GM12878 (cell line): ENCODE results near the gene TGFBR1. TPM values are rescaled to one million over a fixed set of nuclear protein-coding genes. Genes with fewer than 3 reads are reported as not detected.

Experiments
- ATAC-seq: fragments of 200-7000 bp; cut with Tn5 transposase; 3 replicates; pipeline ENCODE4 v1.9.1; 2020; ENCODE audit warnings: mild to moderate bottlenecking, moderate library complexity
- BruUV-seq: library from RNA; stranded (reverse); fragments of 400-500 nt; replicated peaks from 2 replicates; lab custom pipeline; 2021; lab: Mats Ljungman, UMichigan
- CTCF ChIA-PET: fragments of 300-600 bp; sonication (Branson Sonifier 250); formaldehyde crosslinking; extraction: SDS; loops from one replicate; lab custom pipeline; 2021; ENCODE audit warnings: inconsistent platforms; lab: Yijun Ruan, JAX
- POLR2A ChIA-PET: fragments of 350-600 bp; formaldehyde crosslinking; extraction: SDS; loops from one replicate; lab custom pipeline; 2021; ENCODE audit warnings: inconsistent platforms; lab: Charles Lee
- RAD21 ChIA-PET: fragments of 300-600 bp; sonication (Branson Sonifier 250); formaldehyde crosslinking; loops from one replicate; lab custom pipeline; 2023; ENCODE audit warnings: antibody characterized with exemption; ENCODE audit not compliant: unreplicated experiment; lab: Charles Lee
- SMC1A ChIA-PET: fragments of 300-600 bp; sonication (Branson Sonifier 250); formaldehyde crosslinking; loops from one replicate; lab custom pipeline; 2023; ENCODE audit not compliant: unreplicated experiment, uncharacterized antibody; lab: Charles Lee
- DNase-seq: peaks from one replicate; pipeline ENCODE4 v3.0.0-alpha.2; 2011; ENCODE audit warnings: low read depth, low spot score
- FAIRE-seq: peaks from 3 replicates; lab custom pipeline; 2011; peaks lifted over from hg19 to GRCh38; lab: Jason Lieb, UNC
- H2AFZ ChIP-seq: 2 replicates; pipeline ENCODE4 v1.6.0; 2011; ENCODE audit warnings: low read depth, low read length, control low read depth; ENCODE audit not compliant: control insufficient read depth
- H3K27ac ChIP-seq: 2 replicates; pipeline ENCODE4 v1.5.1; 2011; ENCODE audit warnings: control low read depth; ENCODE audit not compliant: control insufficient read depth, insufficient read depth
- H3K27me3 ChIP-seq, 2 experiments: replicated peaks in 1 of 2; 2 replicates each; pipeline versions ENCODE4 v1.6.0 to v1.6.1; 2011; ENCODE audit warnings: low read length in 1 of 2; ENCODE audit not compliant: control insufficient read depth in 2 of 2, insufficient read depth in 2 of 2
- H3K36me3 ChIP-seq, 2 experiments: 2 replicates each; pipeline ENCODE4 v1.5.1; 2011; ENCODE audit warnings: low read length in 1 of 2; ENCODE audit not compliant: control insufficient read depth in 2 of 2, insufficient read depth in 2 of 2
- H3K4me1 ChIP-seq: 2 replicates; pipeline ENCODE4 v1.6.1; 2011; ENCODE audit warnings: mild to moderate bottlenecking, low read length, moderate library complexity, mixed read lengths; ENCODE audit not compliant: control insufficient read depth, insufficient read depth
- H3K4me2 ChIP-seq: 2 replicates; pipeline ENCODE4 v1.6.0; 2011; ENCODE audit warnings: control low read depth; ENCODE audit not compliant: control insufficient read depth, insufficient read depth
- H3K4me3 ChIP-seq: fragments of 200-600 bp; sonication (generic); 2 replicates; pipeline ENCODE4 v1.5.1; 2016
- H3K79me2 ChIP-seq: 2 replicates; pipeline ENCODE4 v1.6.0; 2011; ENCODE audit warnings: low read length; ENCODE audit not compliant: control insufficient read depth, insufficient read depth
- H3K9ac ChIP-seq: 2 replicates; pipeline ENCODE4 v1.8.0; 2011; ENCODE audit warnings: low read length, control low read depth, mixed read lengths; ENCODE audit not compliant: control insufficient read depth, insufficient read depth
- H3K9me3 ChIP-seq: replicated peaks from 3 replicates; pipeline ENCODE4 v1.5.1; 2011; ENCODE audit warnings: mild to moderate bottlenecking, low read length; ENCODE audit not compliant: control insufficient read depth, insufficient read depth
- H4K20me1 ChIP-seq: 2 replicates; pipeline ENCODE4 v1.6.0; 2011; ENCODE audit not compliant: control insufficient read depth, insufficient read depth
- BACH1 ChIP-seq: fragments of 450-650 bp; IDR thresholded peaks from 2 replicates; pipeline ENCODE4 v1.6.1; 2017; ENCODE audit warnings: mild to moderate bottlenecking, borderline replicate concordance
- BHLHE40 ChIP-seq, 2 experiments: fragments of 450-650 bp in 1 of 2; IDR thresholded peaks; 2 replicates each; pipeline ENCODE4 v1.6.1; 2011 to 2017; ENCODE audit warnings: low read depth in 2 of 2, borderline replicate concordance in 1 of 2, improper control_type of control experiment in 1 of 2, low read length in 1 of 2, mild to moderate bottlenecking in 1 of 2
- CHD2 ChIP-seq: IDR thresholded peaks from 2 replicates; pipeline ENCODE4 v1.6.1; 2011; ENCODE audit warnings: low read depth, low read length, improper control_type of control experiment, borderline replicate concordance
- CTCF ChIP-seq, 3 experiments: IDR thresholded peaks in 2 of 3; conservative IDR thresholded peaks in 1 of 3; 2 replicates each; pipeline ENCODE4 v1.5.1; 2011; ENCODE audit warnings: low read depth in 3 of 3, low read length in 3 of 3, mild to moderate bottlenecking in 3 of 3, control low read depth in 2 of 3, moderate library complexity in 2 of 3, inconsistent platforms in 1 of 3, mixed read lengths in 1 of 3; ENCODE audit not compliant: control insufficient read depth in 2 of 3, insufficient read depth in 1 of 3; ENCODE audit errors: extremely low read depth in 1 of 3
- DPF2 ChIP-seq: fragments of 450-650 bp; IDR thresholded peaks from 2 replicates; pipeline ENCODE4 v1.6.1; 2017; ENCODE audit warnings: mild to moderate bottlenecking
- EZH2 ChIP-seq: IDR thresholded peaks from 2 replicates; pipeline ENCODE4 v1.6.1; 2012; ENCODE audit warnings: low read depth, mild to moderate bottlenecking, control low read depth, inconsistent platforms, low read length, borderline replicate concordance; ENCODE audit not compliant: control insufficient read depth
- FOS ChIP-seq: IDR thresholded peaks from 3 replicates; pipeline ENCODE4 v1.6.1; 2011; ENCODE audit warnings: borderline replicate concordance; ENCODE audit not compliant: insufficient read length; ENCODE audit errors: extremely low read depth
- GABPA ChIP-seq: IDR thresholded peaks from 2 replicates; pipeline ENCODE4 v1.6.1; 2014; ENCODE audit warnings: antibody characterized with exemption, low read depth, mild to moderate bottlenecking, inconsistent platforms
- HDAC2 ChIP-seq: fragments of 200-600 bp; sonication (generic); IDR thresholded peaks from 2 replicates; pipeline ENCODE4 v1.6.1; 2017
- IRF4 ChIP-seq: IDR thresholded peaks from 2 replicates; pipeline ENCODE4 v1.6.1; 2011; ENCODE audit warnings: low read depth, low read length
- KAT2A ChIP-seq: conservative IDR thresholded peaks from 2 replicates; pipeline ENCODE4 v1.6.1; 2011; ENCODE audit warnings: low read depth, low read length; ENCODE audit not compliant: control insufficient read depth
- NR2C1 ChIP-seq: fragments of 450-650 bp; IDR thresholded peaks from 2 replicates; pipeline ENCODE4 v1.6.1; 2017; ENCODE audit warnings: antibody characterized with exemption, mild to moderate bottlenecking, moderate library complexity
- PML ChIP-seq: IDR thresholded peaks from 2 replicates; pipeline ENCODE4 v1.6.1; 2012; ENCODE audit warnings: low read length, inconsistent platforms
- RCOR1 ChIP-seq: conservative IDR thresholded peaks from 2 replicates; pipeline ENCODE4 v1.6.1; 2012; ENCODE audit warnings: low read depth, low read length, improper control_type of control experiment
- RELA ChIP-seq: fragments of 450-650 bp; IDR thresholded peaks from 2 replicates; pipeline ENCODE4 v1.8.0; 2014; ENCODE audit warnings: borderline replicate concordance; ENCODE audit not compliant: partially characterized antibody
- SMC3 ChIP-seq: IDR thresholded peaks from 2 replicates; pipeline ENCODE4 v1.6.1; 2011; ENCODE audit warnings: low read length, improper control_type of control experiment, borderline replicate concordance
- SP1 ChIP-seq: IDR thresholded peaks from one replicate; pipeline ENCODE4 v1.6.1; 2011; ENCODE audit warnings: low read depth, low read length
- SUZ12 ChIP-seq: fragments of 200-600 bp; sonication (generic); IDR thresholded peaks from one replicate; pipeline ENCODE4 v1.6.1; 2018; ENCODE audit warnings: antibody characterized with exemption, mild to moderate bottlenecking; ENCODE audit not compliant: unreplicated experiment
- TAF1 ChIP-seq: IDR thresholded peaks from 2 replicates; pipeline ENCODE4 v1.6.1; 2011; ENCODE audit warnings: mild to moderate bottlenecking, low read depth, low read length, borderline replicate concordance
- TCF3 ChIP-seq: IDR thresholded peaks from 2 replicates; pipeline ENCODE4 v1.6.1; 2012; ENCODE audit warnings: low read depth, mild to moderate bottlenecking, low read length, borderline replicate concordance; ENCODE audit not compliant: insufficient read depth
- WRNIP1 ChIP-seq: IDR thresholded peaks from 2 replicates; pipeline ENCODE4 v1.6.1; 2011; ENCODE audit warnings: low read depth, low read length, improper control_type of control experiment, borderline replicate concordance
- ZNF207 ChIP-seq: fragments of 450-650 bp; IDR thresholded peaks from 2 replicates; pipeline ENCODE4 v1.6.1; 2014; ENCODE audit warnings: antibody characterized with exemption, mild to moderate bottlenecking, borderline replicate concordance
- ZNF217 ChIP-seq: fragments of 450-650 bp; IDR thresholded peaks from 2 replicates; pipeline ENCODE4 v1.6.1; 2017; ENCODE audit warnings: antibody characterized with exemption, mild to moderate bottlenecking
- WGBS: methylation state at CpG from one replicate; pipeline ENCODE4 v1.1.6; 2016; ENCODE audit warnings: low lambda C conversion rate; ENCODE audit not compliant: insufficient replicate concordance, insufficient coverage; ENCODE audit errors: missing lambda C conversion rate; 5-methylcytosine and 5-hydroxymethylcytosine counted together
- in situ Hi-C: fragments of 300-500 bp; cut with MboI; formaldehyde crosslinking; loops from 9 replicates; pipeline ENCODE4 v1.14.3; 2018; ENCODE audit warnings: mixed read lengths
- intact Hi-C: fragments of 100-400 bp; cut with micrococcal nuclease; formaldehyde crosslinking; loops from one replicate; pipeline ENCODE4 v1.14.2; 2022; ENCODE audit not compliant: unreplicated experiment
- polyA plus RNA-seq, 11 experiments: library from polyadenylated mRNA; depleted of rRNA in 4 of 11; unstranded in 6 of 11; stranded (reverse) in 5 of 11; fragments of >200 nt; fragmentation: Nextera tagmentation in 4 of 11; fragmentation: Illumina TruSeq in 1 of 11; extraction: Ambion mirVana in 4 of 11; extraction: Trizol in 1 of 11; gene quantifications; 1 replicate in 1 of 11; 2 replicates in 10 of 11; pipeline versions ENCODE4 v1.2.1 to v1.2.3, GENCODE V29; 2011 to 2016; ENCODE audit warnings: inconsistent platforms in 2 of 11, missing spikeins in 2 of 11, low read depth in 1 of 11
- total RNA-seq, 4 experiments: library from RNA; depleted of rRNA in 3 of 4; stranded (reverse); fragments of >200 nt in 3 of 4; fragmentation: Illumina TruSeq in 1 of 4; extraction: Trizol in 1 of 4; gene quantifications; 2 replicates each; pipeline versions ENCODE4 v1.2.1 to v1.2.3, GENCODE V29; 2013 to 2021

TGFBR1 gene
- total and polyA plus RNA-seq, 10 of the 15 experiments (the other 5 are each of a cell fraction or from before 2014, with no cell fraction given): 2.9 to 27.2 (median 16.6) TPM

DNA sequence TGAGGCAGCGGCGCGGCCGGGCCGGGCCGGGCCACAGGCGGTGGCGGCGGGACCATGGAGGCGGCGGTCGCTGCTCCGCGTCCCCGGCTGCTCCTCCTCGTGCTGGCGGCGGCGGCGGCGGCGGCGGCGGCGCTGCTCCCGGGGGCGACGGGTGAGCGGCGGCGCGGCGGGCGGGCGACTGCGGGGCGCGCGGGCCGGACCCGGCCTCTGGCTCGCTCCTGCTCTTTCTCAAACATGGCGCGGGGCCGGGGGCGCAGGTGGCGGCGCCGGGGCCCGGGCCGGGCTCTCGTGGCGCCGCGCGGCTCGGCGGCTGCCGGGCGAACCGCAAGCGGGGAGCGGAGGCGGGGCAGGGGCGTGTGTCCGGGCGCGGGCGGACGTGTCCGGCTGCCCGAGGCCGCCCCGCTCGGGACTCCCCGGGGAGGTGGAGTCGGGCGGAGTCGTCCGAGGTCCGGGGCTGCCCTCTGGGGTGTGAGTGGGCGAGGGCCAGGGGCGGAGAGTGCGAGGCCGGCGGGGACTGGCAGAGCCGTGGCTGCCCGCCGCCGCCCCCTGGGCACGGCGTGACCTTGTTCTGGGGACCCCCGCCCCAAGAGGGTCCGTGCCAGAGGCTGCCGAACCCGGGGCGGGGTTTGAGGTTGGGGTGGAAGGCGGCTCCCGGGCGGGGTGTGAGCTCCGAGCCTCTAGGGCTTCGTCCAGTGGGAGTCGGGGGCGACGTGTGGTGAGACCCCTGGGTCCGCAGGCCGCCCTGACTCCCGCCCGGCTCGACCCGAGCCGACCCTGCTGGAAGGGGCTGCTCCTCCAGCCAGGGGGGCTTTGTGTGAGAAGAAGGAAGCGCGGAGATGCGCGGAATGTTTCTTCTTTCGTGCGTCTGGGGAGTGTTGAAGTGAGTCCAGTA lies 485 bp downstream of the TGFBR1 start:
- FAIRE-seq (no peak), DNase-seq (no peak), ATAC-seq (peak; percentile 78)
- RAD21 ChIA-PET: interaction anchor here (0.6 to 7.2 kb wide), 12 partner anchors 9 to 130 kb away, joined by 3 to 83 read pairs (median 4); no protein-coding TSS in a partner anchor
- H3K36me3 ChIP-seq: no peaks in the 10 kb centered on the region
- peak overlapping the region; percentile 69 for H2AFZ ChIP-seq
- SMC1A ChIA-PET: interaction anchor here (0.8 to 7.8 kb wide), 11 partner anchors 12 to 48 kb away, joined by 3 to 113 read pairs (median 6); no protein-coding TSS in a partner anchor
- peak overlapping the region; percentile 97 for H3K4me2 ChIP-seq
- H3K4me1 ChIP-seq: peaks cover 8% of the 10 kb centered on the region; the same call in 1 of the 2 replicates
- H3K27ac ChIP-seq: peak overlapping the region; percentile 67
- H3K9me3 ChIP-seq: no peaks in the 10 kb centered on the region
- in situ Hi-C loops (no loop called here), intact Hi-C loops (loop anchor here (2.0 to 5.0 kb wide), 2 partner anchors 25 to 48 kb away; no protein-coding TSS in a partner anchor)
- POLR2A ChIA-PET: interaction anchor here (0.6 to 2.4 kb wide), 10 partner anchors 9 to 46 kb away, joined by 3 to 20 read pairs (median 4); no protein-coding TSS in a partner anchor
- peaks cover 23% of the 10 kb centered on the region for H3K79me2 ChIP-seq
- H3K4me3 ChIP-seq: peak overlapping the region; percentile 87
- H3K9ac ChIP-seq: peak overlapping the region; percentile 76
- BruUV-seq: no TSS peak
- WGBS: under 1% methylated on average over 54 of the region's 118 CpGs
- no peaks in the 10 kb centered on the region for H3K27me3 ChIP-seq
- CTCF ChIA-PET: interaction anchor here (0.9 to 3.4 kb wide), 8 partner anchors 9 to 115 kb away, joined by 3 to 20 read pairs (median 6); no protein-coding TSS in a partner anchor
- no peaks in the 10 kb centered on the region for H4K20me1 ChIP-seq
- peak; percentile 31 to 78; a peak in 2 of 4 replicates for TF ChIP-seq BHLHE40 (IDR thresholded peaks at IDR 0.05; ENCODE audit: borderline replicate concordance in 1 of 2, low read depth in 2 of 2, low read length in 1 of 2)
- TF ChIP-seq SP1: no peak
- peak; percentile 76 for TF ChIP-seq DPF2
- 0 out of 2 replicates have a peak, but pooled peaks have one; percentile 43 for TF ChIP-seq RCOR1
- TF ChIP-seq SMC3: no peak
- TF ChIP-seq BACH1: peak; percentile 49
- TF ChIP-seq GABPA: no peak
- no peak for TF ChIP-seq PML
- TF ChIP-seq EZH2: no peak
- TF ChIP-seq CTCF (IDR thresholded peaks at IDR 0.05 in 2 of 3, conservative IDR thresholded peaks at IDR 0.05 in 1 of 3; ENCODE audit: control insufficient read depth in 2 of 3, extremely low read depth in 1 of 3, insufficient read depth in 1 of 3, low read depth in 3 of 3, low read length in 3 of 3): no peak
- TF ChIP-seq FOS: no peak
- no peak for TF ChIP-seq NR2C1
- TF ChIP-seq ZNF207: no peak; the same call in 1 of the 2 replicates
- no peak for TF ChIP-seq ZNF217
- TF ChIP-seq CHD2: 0 out of 2 replicates have a peak, but pooled peaks have one; percentile 22
- TF ChIP-seq TAF1: no peak
- no peak for TF ChIP-seq KAT2A
- TF ChIP-seq WRNIP1: no peak
- TF ChIP-seq HDAC2: no peak
- TF ChIP-seq RELA: peak; percentile 18
- 0 out of 2 replicates have a peak, but pooled peaks have one; percentile 30 for TF ChIP-seq TCF3
- TF ChIP-seq SUZ12: no peak
- no peak for TF ChIP-seq IRF4
